Right renal pelvis (tissue), 4 donors: ENCODE measurements around the gene RBKS. TPM values are rescaled to one million over a fixed set of nuclear protein-coding genes. Genes with fewer than 3 reads are reported as not detected.
"Not testable (repeated sequence)": the region's sequence is repeated elsewhere in the genome, so short reads cannot be mapped to it uniquely, and the experiment has no call there.

Experiments used
- DNase-seq, 4 donors: peaks; one replicate each; pipeline ENCODE4 v3.0.0-alpha.2; 2013; ENCODE audit warnings: low read depth in 4 of 4, low spot score in 3 of 4, missing footprints in 1 of 4
- polyA plus RNA-seq, 4 donors: library from polyadenylated mRNA; unstranded; fragments of 120-200 nt; gene quantifications; one replicate each; pipeline ENCODE4 v1.2.1, GENCODE V29; 2013; ENCODE audit not compliant: insufficient read length in 4 of 4

The RBKS gene
- polyA plus RNA-seq, 4 donors, result 6.9 to 9.9 (median 8.2) TPM

- no peak for DNase-seq
Observed at GRCh38 chr2:27771202-27771547, 119.0 kb downstream of the RBKS start.

GRCh38 chr2:27766287-27766661 is 123.9 kb downstream of the RBKS start:
- DNase-seq, result no peak

- DNase-seq, result peak; percentile 69 to 82 (median 80)
Observed at GRCh38 chr2:27765621-27766286, 124.4 kb downstream of the RBKS start.

- not testable (repeated sequence) for DNase-seq
Observed at GRCh38 chr2:27764526-27764925, 125.7 kb downstream of the RBKS start.

GRCh38 chr2:27763907-27764267 is 126.3 kb downstream of the RBKS start:
- no peak for DNase-seq

GRCh38 chr2:27762951-27763906 is 127.0 kb downstream of the RBKS start:
- DNase-seq, result no peak

- no peak for DNase-seq
Observed at GRCh38 chr2:27756544-27757498, 133.4 kb downstream of the RBKS start.

- DNase-seq, result no peak
Observed at GRCh38 chr2:27756091-27756490, 134.1 kb downstream of the RBKS start.

- DNase-seq, result no peak
Observed at GRCh38 chr2:27754831-27755230, 135.4 kb downstream of the RBKS start.

- no peak for DNase-seq
Observed at GRCh38 chr2:27754138-27754588, 136.0 kb downstream of the RBKS start.

GRCh38 chr2:27752551-27753237 is 137.5 kb downstream of the RBKS start:
- DNase-seq, result no peak

- no peak for DNase-seq
Observed at GRCh38 chr2:27751377-27751776, 138.8 kb downstream of the RBKS start.

GRCh38 chr2:27748803-27749554 is 141.2 kb downstream of the RBKS start:
- not testable (repeated sequence) for DNase-seq

GRCh38 chr2:27747827-27748352 is 142.3 kb downstream of the RBKS start:
- no peak for DNase-seq

GRCh38 chr2:27746325-27746724 is 143.9 kb downstream of the RBKS start:
- no peak for DNase-seq

GRCh38 chr2:27745494-27745893 is 144.7 kb downstream of the RBKS start:
- not testable (repeated sequence) for DNase-seq

GRCh38 chr2:27742571-27742970 is 147.6 kb downstream of the RBKS start:
- no peak for DNase-seq

GRCh38 chr2:27741673-27742072 is 148.5 kb downstream of the RBKS start:
- DNase-seq, result no peak

- DNase-seq, result no peak
Observed at GRCh38 chr2:27739058-27739373, 151.2 kb downstream of the RBKS start.
